B cell (primary cell): ENCODE results near the gene FAM149B1. TPM values are rescaled to one million over a fixed set of nuclear protein-coding genes. Genes with fewer than 3 reads are reported as not detected.

Experiments
- ATAC-seq: fragments of 200-7000 bp; cut with Tn5 transposase; one replicate; pipeline ENCODE4 v1.10.0; 2021; ENCODE audit warnings: low read depth, mild to moderate bottlenecking, moderate number of reproducible peaks, moderate library complexity
- CTCF ChIA-PET: fragments of 350-600 bp; sonication (Branson Sonifier 250); formaldehyde crosslinking; loops from one replicate; lab custom pipeline; 2021; ENCODE audit warnings: antibody characterized with exemption, inconsistent platforms; lab: Charles Lee
- POLR2A ChIA-PET: fragments of 350-600 bp; sonication (Branson Sonifier 250); formaldehyde crosslinking; loops from one replicate; lab custom pipeline; 2021; ENCODE audit warnings: antibody characterized with exemption; lab: Charles Lee
- DNase-seq: peaks from one replicate; pipeline ENCODE4 v3.0.0; 2013
- H2AFZ ChIP-seq: 2 replicates; pipeline ENCODE4 v1.6.1; 2012; ENCODE audit warnings: mild to moderate bottlenecking, low read depth, low read length; ENCODE audit not compliant: insufficient read depth, poor library complexity, severe bottlenecking
- H3K27ac ChIP-seq, 2 donors: 1 replicate in 1 of 2; 2 replicates in 1 of 2; pipeline ENCODE4 v1.5.1; 2012 to 2013; ENCODE audit warnings: low read length in 2 of 2, mild to moderate bottlenecking in 2 of 2, moderate library complexity in 1 of 2
- H3K27me3 ChIP-seq, 4 experiments: fragments of 200-600 bp in 1 of 4; sonication (generic) in 1 of 4; replicated peaks in 1 of 4; 1 replicate in 2 of 4; 2 replicates in 2 of 4; pipeline versions ENCODE4 v1.6.1 to v1.7.0; 2013 to 2016; ENCODE audit warnings: low read length in 3 of 4, mild to moderate bottlenecking in 2 of 4, mixed read lengths in 1 of 4, moderate library complexity in 1 of 4; ENCODE audit not compliant: insufficient read depth in 4 of 4, control insufficient read depth in 3 of 4; ENCODE audit errors: control extremely low read depth in 1 of 4
- H3K36me3 ChIP-seq, 2 experiments: replicated peaks in 1 of 2; 1 replicate in 1 of 2; 2 replicates in 1 of 2; pipeline versions ENCODE4 v1.6.1 to v1.7.1; 2013; ENCODE audit warnings: low read length in 1 of 2; ENCODE audit not compliant: insufficient read depth in 2 of 2, control insufficient read depth in 1 of 2; ENCODE audit errors: control extremely low read depth in 1 of 2, extremely low read depth in 1 of 2
- H3K4me1 ChIP-seq, 2 donors: fragments of 200-600 bp in 1 of 2; sonication (generic) in 1 of 2; 1 replicate in 1 of 2; 2 replicates in 1 of 2; pipeline versions ENCODE4 v1.5.1 to v1.6.1; 2013 to 2017; ENCODE audit warnings: low read length in 2 of 2; ENCODE audit not compliant: control insufficient read depth in 2 of 2, insufficient read depth in 2 of 2
- H3K4me2 ChIP-seq: replicated peaks from 2 replicates; pipeline ENCODE3; 2012; ENCODE audit warnings: mild to moderate bottlenecking, low read depth, low read length; ENCODE audit not compliant: poor library complexity, severe bottlenecking
- H3K4me3 ChIP-seq, 5 experiments: fragments of 200-600 bp in 1 of 5; sonication (generic) in 1 of 5; 1 replicate in 3 of 5; 2 replicates in 2 of 5; pipeline versions ENCODE4 v1.5.1 to v1.7.0; 2011 to 2016; ENCODE audit warnings: low read length in 4 of 5, mild to moderate bottlenecking in 4 of 5, low read depth in 2 of 5, control low read depth in 1 of 5, moderate library complexity in 1 of 5; ENCODE audit not compliant: insufficient read depth in 1 of 5; ENCODE audit errors: control extremely low read depth in 1 of 5, extremely low read depth in 1 of 5
- H3K79me2 ChIP-seq: fragments of 200-600 bp; sonication (generic); one replicate; pipeline ENCODE4 v1.6.0; 2016; ENCODE audit warnings: low read length; ENCODE audit not compliant: control insufficient read depth, insufficient read depth
- H3K9ac ChIP-seq: fragments of 200-600 bp; sonication (generic); 2 replicates; pipeline ENCODE4 v1.6.1; 2017; ENCODE audit warnings: mild to moderate bottlenecking, low read length, moderate library complexity
- H3K9me3 ChIP-seq, 3 donors: one replicate each; pipeline versions ENCODE4 v1.6.1 to v1.7.1; 2013; ENCODE audit warnings: low read length in 2 of 3; ENCODE audit not compliant: control insufficient read depth in 2 of 3, insufficient read depth in 1 of 3; ENCODE audit errors: control extremely low read depth in 1 of 3
- H4K20me1 ChIP-seq: 2 replicates; pipeline ENCODE4 v1.6.0; 2012; ENCODE audit warnings: mild to moderate bottlenecking, low read length; ENCODE audit not compliant: insufficient read depth, control insufficient read depth, poor library complexity, severe bottlenecking
- H3K27ac Mint-ChIP-seq: one replicate; pipeline ENCODE4 v1.8.0; 2021; ENCODE audit warnings: mixed read lengths
- H3K27me3 Mint-ChIP-seq: one replicate; pipeline ENCODE4 v1.8.0; 2021; ENCODE audit warnings: mixed read lengths
- H3K4me1 Mint-ChIP-seq: one replicate; pipeline ENCODE4 v1.8.0; 2021; ENCODE audit warnings: mixed read lengths
- H3K4me3 Mint-ChIP-seq: one replicate; pipeline ENCODE4 v1.8.0; 2021; ENCODE audit warnings: mixed read lengths
- H3K9me3 Mint-ChIP-seq: one replicate; pipeline ENCODE4 v1.8.0; 2022; ENCODE audit warnings: mixed read lengths; ENCODE audit not compliant: insufficient read depth
- CTCF ChIP-seq: fragments of 200-600 bp; IDR thresholded peaks from one replicate; pipeline ENCODE4 v1.8.0; 2022; ENCODE audit warnings: antibody characterized with exemption, mild to moderate bottlenecking
- EZH2 ChIP-seq: IDR thresholded peaks from 2 replicates; pipeline ENCODE4 v1.6.1; 2012; ENCODE audit warnings: borderline replicate concordance, low read depth, mild to moderate bottlenecking, moderate library complexity, low read length; ENCODE audit not compliant: insufficient read depth, poor library complexity, severe bottlenecking
- WGBS: methylation state at CpG from one replicate; pipeline ENCODE4 v1.1.5; 2013; ENCODE audit warnings: missing lambda C conversion rate; ENCODE audit not compliant: insufficient coverage; 5-methylcytosine and 5-hydroxymethylcytosine counted together
- intact Hi-C: fragments of 100-400 bp; cut with micrococcal nuclease; formaldehyde crosslinking; loops from one replicate; pipeline ENCODE4 v1.10.0; 2022
- polyA plus RNA-seq: library from polyadenylated mRNA; depleted of rRNA; stranded (reverse); fragments of >200 nt; gene quantifications from 2 replicates; pipeline ENCODE4 v1.2.3, GENCODE V29; 2012
- total RNA-seq, 2 donors: library from RNA; stranded (reverse); fragments of 120-200 nt in 1 of 2; gene quantifications; 1 replicate in 1 of 2; 2 replicates in 1 of 2; pipeline versions ENCODE4 v1.2.3 to v1.2.4, GENCODE V29; 2013 to 2022

FAM149B1 gene
- total and polyA plus RNA-seq, 2 donors (not counting 1 experiment from before 2014, with no cell fraction given) = 22.5 to 24.3 TPM

- Mint-ChIP-seq H3K27me3 (no peaks in the 10 kb centered on the region), H3K9me3 (peaks cover 2% of the 10 kb centered on the region), H3K4me1 (no peaks in the 10 kb centered on the region), H3K27ac (no peak overlapping the region), H3K4me3 (no peak overlapping the region)
- no peak overlapping the region for H2AFZ ChIP-seq
- 100% methylated on average over 2 of the region's 3 CpGs for WGBS
- no peak overlapping the region for H3K27ac ChIP-seq
- H3K9ac ChIP-seq = no peak overlapping the region
- CTCF ChIA-PET = no interaction called here
- H3K79me2 ChIP-seq = no peaks in the 10 kb centered on the region
- no peaks in the 10 kb centered on the region for H3K4me1 ChIP-seq
- H3K27me3 ChIP-seq = no peaks in the 10 kb centered on the region
- TF ChIP-seq EZH2 (no peak), CTCF (no peak)
- no peak for ATAC-seq
- H4K20me1 ChIP-seq = no peaks in the 10 kb centered on the region
- intact Hi-C loops = no loop called here
- H3K36me3 ChIP-seq = peaks cover 13 to 39% of the 10 kb centered on the region in 2 experiments
- H3K4me2 ChIP-seq = no peak overlapping the region
- DNase-seq = no peak
- H3K9me3 ChIP-seq = peaks cover 0 to 4% (median 0%) of the 10 kb centered on the region in 3 donors
- POLR2A ChIA-PET = no interaction called here
- no peak overlapping the region for H3K4me3 ChIP-seq
Measured at GRCh38 chr10:73183667-73184281, 15.9 kb downstream of the FAM149B1 start.

- ATAC-seq = no peak
- Histone ChIP-seq H3K27me3 (no peaks in the 10 kb centered on the region), H4K20me1 (no peaks in the 10 kb centered on the region), H3K4me3 (no peak overlapping the region), H3K9me3 (peaks cover 0 to 4% (median 0%) of the 10 kb centered on the region in 3 donors), H3K9ac (no peak overlapping the region), H2AFZ (no peak overlapping the region), H3K4me1 (no peaks in the 10 kb centered on the region), H3K4me2 (no peak overlapping the region), H3K79me2 (no peaks in the 10 kb centered on the region), H3K36me3 (peaks cover 13 to 26% of the 10 kb centered on the region in 2 experiments), H3K27ac (no peak overlapping the region)
- Mint-ChIP-seq H3K27ac (no peak overlapping the region), H3K4me1 (no peaks in the 10 kb centered on the region), H3K27me3 (no peaks in the 10 kb centered on the region), H3K9me3 (peaks cover 2% of the 10 kb centered on the region), H3K4me3 (no peak overlapping the region)
- DNase-seq = no peak
- no CpG with 5 or more reads among the region's 1 CpG for WGBS
- intact Hi-C loops = no loop called here
- CTCF ChIA-PET = no interaction called here
- TF ChIP-seq CTCF (no peak), EZH2 (no peak)
- POLR2A ChIA-PET = no interaction called here
Measured at GRCh38 chr10:73186266-73186665, 18.3 kb downstream of the FAM149B1 start.
